GM23338 (cell line): ENCODE measurements around the gene NFIC. TPM values are rescaled to one million over a fixed set of nuclear protein-coding genes. Genes with fewer than 3 reads are reported as not detected.

Source experiments
- ATAC-seq: fragments of 200-7000 bp; cut with Tn5 transposase; 3 replicates; pipeline ENCODE4 v1.9.1; 2020
- DNase-seq: peaks from one replicate; pipeline ENCODE4 v3.0.0-alpha.2; 2015; ENCODE audit warnings: low spot score
- H2AFZ ChIP-seq: fragments of 200-600 bp; sonication (generic); 2 replicates; pipeline ENCODE4 v1.8.0; 2016; ENCODE audit warnings: antibody characterized with exemption, mild to moderate bottlenecking, moderate library complexity
- H3F3A ChIP-seq: fragments of 200-600 bp; sonication (generic); replicated peaks from 2 replicates; pipeline ENCODE4 v1.8.0; 2017; ENCODE audit warnings: antibody characterized with exemption, mixed run types, low read depth
- H3K27ac ChIP-seq: fragments of 200-600 bp; sonication (generic); 2 replicates; pipeline ENCODE4 v1.6.1; 2016; ENCODE audit warnings: low read depth
- H3K27me3 ChIP-seq: fragments of 200-600 bp; sonication (generic); 2 replicates; pipeline ENCODE4 v1.8.0; 2016; ENCODE audit warnings: mild to moderate bottlenecking, mixed run types, moderate library complexity; ENCODE audit not compliant: insufficient read depth
- H3K36me3 ChIP-seq: fragments of 200-600 bp; sonication (generic); 2 replicates; pipeline ENCODE4 v1.8.0; 2016; ENCODE audit warnings: mild to moderate bottlenecking; ENCODE audit not compliant: insufficient read depth
- H3K4me1 ChIP-seq: fragments of 200-600 bp; sonication (generic); 2 replicates; pipeline ENCODE4 v1.8.0; 2016; ENCODE audit warnings: mild to moderate bottlenecking, moderate library complexity; ENCODE audit not compliant: insufficient read depth
- H3K4me2 ChIP-seq: fragments of 200-600 bp; sonication (generic); 2 replicates; pipeline ENCODE4 v1.7.1; 2017; ENCODE audit warnings: mixed run types
- H3K4me3 ChIP-seq: fragments of 200-600 bp; sonication (generic); 2 replicates; pipeline ENCODE4 v1.6.1; 2016; ENCODE audit warnings: mixed run types
- H3K79me2 ChIP-seq: fragments of 200-600 bp; sonication (generic); replicated peaks from 2 replicates; pipeline ENCODE4 v1.8.0; 2017; ENCODE audit warnings: mild to moderate bottlenecking; ENCODE audit not compliant: insufficient read depth
- H3K9me2 ChIP-seq: fragments of 200-600 bp; sonication (generic); 2 replicates; pipeline ENCODE4 v1.8.0; 2017; ENCODE audit not compliant: insufficient read depth
- H4K20me1 ChIP-seq: fragments of 200-600 bp; sonication (generic); replicated peaks from 2 replicates; pipeline ENCODE4 v1.8.0; 2017; ENCODE audit warnings: mild to moderate bottlenecking; ENCODE audit not compliant: insufficient read depth
- H3K27ac Mint-ChIP-seq: 2 replicates; pipeline ENCODE4 v1.8.0; 2020; ENCODE audit warnings: inconsistent platforms, mild to moderate bottlenecking, moderate library complexity, mixed read lengths
- H3K27me3 Mint-ChIP-seq: 3 replicates; pipeline ENCODE4 v1.8.0; 2022; ENCODE audit warnings: low read depth, mild to moderate bottlenecking, moderate library complexity, mixed read lengths, inconsistent platforms; ENCODE audit not compliant: insufficient read depth, poor library complexity
- H3K36me3 Mint-ChIP-seq: 3 replicates; pipeline ENCODE4 v1.8.0; 2021; ENCODE audit warnings: low read depth, mild to moderate bottlenecking, inconsistent platforms, moderate library complexity, mixed read lengths
- H3K4me1 Mint-ChIP-seq: 3 replicates; pipeline ENCODE4 v1.8.0; 2020; ENCODE audit warnings: mild to moderate bottlenecking, inconsistent platforms, mixed read lengths
- H3K4me3 Mint-ChIP-seq: 3 replicates; pipeline ENCODE4 v1.8.0; 2021; ENCODE audit warnings: moderate library complexity, mild to moderate bottlenecking, inconsistent platforms, mixed read lengths
- H3K9me3 Mint-ChIP-seq: 3 replicates; pipeline ENCODE4 v1.8.0; 2020; ENCODE audit warnings: moderate library complexity, mild to moderate bottlenecking, inconsistent platforms, mixed read lengths
- CTCF ChIP-seq, 2 experiments: fragments of 200-600 bp in 1 of 2; sonication (generic) in 1 of 2; conservative IDR thresholded peaks; 2 replicates each; pipeline versions ENCODE4 v1.5.1 to v1.6.1; 2016 to 2017; ENCODE audit warnings: antibody characterized with exemption in 2 of 2, low read depth in 2 of 2, mild to moderate bottlenecking in 2 of 2, moderate library complexity in 1 of 2
- EZH2 ChIP-seq: fragments of 200-600 bp; sonication (generic); IDR thresholded peaks from one replicate; pipeline ENCODE4 v1.8.0; 2017; ENCODE audit warnings: antibody characterized with exemption, mild to moderate bottlenecking, low read depth; ENCODE audit not compliant: unreplicated experiment
- JUNB ChIP-seq: IDR thresholded peaks from one replicate; pipeline ENCODE4 v1.6.1; 2016; ENCODE audit warnings: antibody characterized with exemption; ENCODE audit not compliant: unreplicated experiment
- NANOG ChIP-seq: IDR thresholded peaks from 2 replicates; pipeline ENCODE4 v1.6.1; 2016; ENCODE audit warnings: antibody characterized with exemption, borderline replicate concordance
- ZNF114 ChIP-seq: fragments of 250-450 bp; sonication (Bioruptor Pico); IDR thresholded peaks from 2 replicates; pipeline ENCODE4 v1.5.0; 2020; ENCODE audit warnings: mild to moderate bottlenecking, moderate library complexity
- ZNF331 ChIP-seq: fragments of 250-450 bp; sonication (Bioruptor Pico); IDR thresholded peaks from 2 replicates; pipeline ENCODE4 v1.5.0; 2020; ENCODE audit warnings: low read depth, mild to moderate bottlenecking, moderate library complexity
- polyA plus RNA-seq: library from polyadenylated mRNA; unstranded; fragments of >200 nt; fragmentation: Nextera tagmentation; extraction: Ambion mirVana; gene quantifications from 2 replicates; pipeline ENCODE4 v1.2.1, GENCODE V29; 2016
- total RNA-seq: library from RNA; depleted of rRNA; stranded (reverse); fragments of >200 nt; shearing (Covaris generic); gene quantifications from 2 replicates; pipeline ENCODE4 v1.2.3, GENCODE V29; 2014
- TF ChIP-seq, protein P1 (sequence below): IDR thresholded peaks from 2 replicates; pipeline ENCODE4 v1.6.1; 2016; ENCODE audit warnings: antibody characterized with exemption

NFIC gene
- total and polyA plus RNA-seq, 2 experiments from 2014 or later: 1.3 to 5.3 TPM

DNA sequence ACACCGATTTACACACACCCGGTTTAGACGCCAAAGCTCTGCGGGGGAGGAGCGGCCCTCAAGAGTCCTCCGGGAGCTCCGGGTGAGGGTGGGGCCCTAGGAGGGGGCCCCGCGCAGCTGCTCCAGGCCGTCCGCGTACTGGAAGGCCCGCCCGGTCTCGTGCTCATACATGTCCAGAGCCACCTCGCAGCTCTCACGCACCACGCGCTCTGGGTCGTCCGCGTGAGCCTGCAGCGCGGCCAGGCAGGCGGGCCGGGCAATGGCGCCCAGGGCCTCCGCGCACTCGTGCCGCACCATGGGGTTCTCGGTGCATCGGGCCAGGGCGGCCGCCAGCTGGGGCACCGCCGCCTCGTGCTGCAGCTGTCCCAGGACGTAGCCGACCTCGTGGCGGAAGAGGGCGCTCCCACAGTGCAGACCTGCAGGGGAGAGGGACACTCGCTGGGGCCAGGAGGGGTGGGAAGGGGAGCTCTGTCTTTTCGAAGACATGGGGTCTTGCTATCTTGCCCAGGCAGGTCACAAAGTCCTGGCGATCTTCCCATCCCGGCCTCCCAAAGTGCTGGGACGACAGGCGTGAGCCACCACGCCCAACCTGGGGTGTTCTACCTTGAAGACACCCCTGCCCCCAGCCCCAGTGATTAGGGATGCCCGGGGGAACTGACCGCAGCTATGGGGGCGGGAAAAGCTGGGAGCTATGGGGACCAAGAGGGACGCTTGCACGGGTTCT, 125.2 kb downstream of the NFIC start:
- H3K4me1 ChIP-seq: no peaks in the 10 kb centered on the region
- no peaks in the 10 kb centered on the region for H3K4me1 Mint-ChIP-seq
- no peak overlapping the region for H3K4me3 Mint-ChIP-seq
- H2AFZ ChIP-seq: no peak overlapping the region
- H3K27me3 ChIP-seq: no peaks in the 10 kb centered on the region
- no peaks in the 10 kb centered on the region for H3K9me2 ChIP-seq
- no peak overlapping the region for H3K27ac Mint-ChIP-seq
- no peak overlapping the region for H3K27ac ChIP-seq
- no peak for ATAC-seq
- peaks cover 8% of the 10 kb centered on the region for H3K27me3 Mint-ChIP-seq
- no peak overlapping the region for H3K4me3 ChIP-seq
- H4K20me1 ChIP-seq: no peaks in the 10 kb centered on the region
- no peak for TF ChIP-seq JUNB
- no peak for TF ChIP-seq NANOG
- TF ChIP-seq, protein P1, sequence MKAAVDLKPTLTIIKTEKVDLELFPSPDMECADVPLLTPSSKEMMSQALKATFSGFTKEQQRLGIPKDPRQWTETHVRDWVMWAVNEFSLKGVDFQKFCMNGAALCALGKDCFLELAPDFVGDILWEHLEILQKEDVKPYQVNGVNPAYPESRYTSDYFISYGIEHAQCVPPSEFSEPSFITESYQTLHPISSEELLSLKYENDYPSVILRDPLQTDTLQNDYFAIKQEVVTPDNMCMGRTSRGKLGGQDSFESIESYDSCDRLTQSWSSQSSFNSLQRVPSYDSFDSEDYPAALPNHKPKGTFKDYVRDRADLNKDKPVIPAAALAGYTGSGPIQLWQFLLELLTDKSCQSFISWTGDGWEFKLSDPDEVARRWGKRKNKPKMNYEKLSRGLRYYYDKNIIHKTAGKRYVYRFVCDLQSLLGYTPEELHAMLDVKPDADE: no peak
- TF ChIP-seq CTCF (conservative IDR thresholded peaks at IDR 0.05; ENCODE audit: low read depth in 2 of 2): no peak
- H3F3A ChIP-seq: 0 out of 2 replicates have a peak, but pooled peaks cover 4% of the 10 kb centered on the region
- peaks cover 5% of the 10 kb centered on the region; the same call in 1 of the 2 replicates for H3K36me3 ChIP-seq
- H3K9me3 Mint-ChIP-seq: no peaks in the 10 kb centered on the region
- H3K4me2 ChIP-seq: no peak overlapping the region
- no peaks in the 10 kb centered on the region for H3K79me2 ChIP-seq
- no peak for DNase-seq
- H3K36me3 Mint-ChIP-seq: peaks cover 40% of the 10 kb centered on the region; the same call in 2 of the 3 replicates

DNA sequence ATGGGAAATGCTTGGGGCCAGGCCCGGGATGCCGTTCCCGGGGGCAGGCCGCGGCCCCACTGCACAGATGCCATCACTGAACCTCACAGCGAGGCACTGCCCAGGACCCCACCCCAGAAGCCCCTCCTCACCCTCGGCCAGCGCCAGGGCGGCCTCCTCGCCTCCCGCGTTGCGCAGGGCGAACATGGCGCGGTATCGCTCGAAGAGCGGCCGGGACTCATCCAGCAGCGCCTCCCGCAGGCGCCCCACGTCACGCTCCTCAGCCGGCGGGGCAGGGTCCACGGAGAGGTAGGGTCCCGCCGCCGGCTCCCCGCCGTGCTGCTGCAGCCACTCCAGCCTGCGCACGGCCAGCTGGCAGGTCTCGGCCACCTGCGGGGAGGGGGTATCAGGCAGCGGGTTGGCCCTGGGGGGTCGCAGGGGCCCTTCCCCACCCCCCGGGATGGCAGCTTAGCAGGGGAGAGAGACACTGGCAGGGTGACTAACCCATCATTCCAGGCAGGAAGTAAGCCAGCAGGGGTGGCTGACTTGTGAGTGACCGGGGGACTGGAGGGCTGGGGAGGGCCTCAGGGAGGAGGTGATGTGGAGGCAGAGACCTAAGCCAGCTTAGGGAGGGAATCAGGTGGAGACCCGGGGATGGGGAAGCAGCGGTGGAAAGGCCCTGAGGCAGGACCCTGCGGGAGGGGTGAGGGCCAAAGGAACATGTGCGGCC, 125.9 kb downstream of the NFIC start:
- peaks cover 41% of the 10 kb centered on the region for H3K36me3 Mint-ChIP-seq
- no peak overlapping the region for H3K4me3 ChIP-seq
- TF ChIP-seq, protein P1: no peak
- no peak for TF ChIP-seq EZH2
- no peak for TF ChIP-seq ZNF114
- TF ChIP-seq ZNF331 (CRISPR knock-in tag): no peak
- TF ChIP-seq CTCF (conservative IDR thresholded peaks at IDR 0.05; ENCODE audit: low read depth in 2 of 2): 0 out of 4 replicates have a peak, but pooled peaks of 1 of the 2 experiments have one; percentile 6

More for the DNA sequence above, 125.9 kb downstream of the NFIC start:
- Histone ChIP-seq H4K20me1 (no peaks in the 10 kb centered on the region), H3K36me3 (peaks cover 5% of the 10 kb centered on the region; the same call in 1 of the 2 replicates), H2AFZ (no peak overlapping the region), H3K27me3 (no peaks in the 10 kb centered on the region), H3K27ac (no peak overlapping the region), H3F3A (0 out of 2 replicates have a peak, but pooled peaks cover 4% of the 10 kb centered on the region), H3K4me1 (no peaks in the 10 kb centered on the region), H3K79me2 (no peaks in the 10 kb centered on the region), H3K4me2 (no peak overlapping the region), H3K9me2 (no peaks in the 10 kb centered on the region)
- Mint-ChIP-seq H3K27me3 (peaks cover 8% of the 10 kb centered on the region), H3K4me1 (no peaks in the 10 kb centered on the region), H3K27ac (no peak overlapping the region), H3K4me3 (no peak overlapping the region; the same call in 2 of the 3 replicates), H3K9me3 (no peaks in the 10 kb centered on the region)
- no peak for ATAC-seq
- DNase-seq: no peak
